Suprapubic skin (tissue), 4 donors: Measurements from ENCODE around the gene DMAC2. TPM values are rescaled to one million over a fixed set of nuclear protein-coding genes. Genes with fewer than 3 reads are reported as not detected.

ENCODE experiments used
- DNase-seq, 2 donors: peaks; one replicate each; pipeline ENCODE4 v3.0.0-alpha.2; 2019; ENCODE audit warnings: low spot score in 2 of 2
- H3K27ac ChIP-seq: fragments of 200-600 bp; sonication (generic); one replicate; pipeline ENCODE4 v1.5.1; 2019
- H3K27me3 ChIP-seq: fragments of 200-600 bp; sonication (generic); one replicate; pipeline ENCODE4 v1.5.1; 2019
- H3K36me3 ChIP-seq: fragments of 200-600 bp; sonication (generic); one replicate; pipeline ENCODE4 v1.5.1; 2019
- H3K4me1 ChIP-seq: fragments of 200-600 bp; sonication (generic); one replicate; pipeline ENCODE4 v1.5.1; 2019
- H3K4me3 ChIP-seq: fragments of 200-600 bp; sonication (generic); one replicate; pipeline ENCODE4 v1.5.1; 2019; ENCODE audit warnings: mild to moderate bottlenecking
- H3K9me3 ChIP-seq: fragments of 200-600 bp; sonication (generic); one replicate; pipeline ENCODE4 v1.5.1; 2019
- CTCF ChIP-seq, 2 donors: fragments of 200-600 bp in 1 of 2; fragments of 450-650 bp in 1 of 2; sonication (generic) in 1 of 2; IDR thresholded peaks; one replicate each; pipeline ENCODE4 v1.5.1; 2016 to 2019; ENCODE audit warnings: antibody characterized with exemption in 2 of 2, mild to moderate bottlenecking in 1 of 2, moderate library complexity in 1 of 2
- EP300 ChIP-seq: sonication (generic); formaldehyde crosslinking; IDR thresholded peaks from one replicate; pipeline ENCODE4 v1.6.1; 2017; ENCODE audit warnings: antibody characterized with exemption
- POLR2A ChIP-seq, 2 donors: fragments of 450-650 bp; IDR thresholded peaks; one replicate each; pipeline ENCODE4 v1.6.1; 2017; ENCODE audit warnings: antibody characterized with exemption in 2 of 2, mild to moderate bottlenecking in 2 of 2, moderate library complexity in 2 of 2
- POLR2AphosphoS5 ChIP-seq, 3 donors: sonication (generic); formaldehyde crosslinking; IDR thresholded peaks; one replicate each; pipeline ENCODE4 v1.6.1; 2017; ENCODE audit warnings: antibody characterized with exemption in 3 of 3
- WGBS: methylation state at CpG from one replicate; pipeline ENCODE4 v1.1.5; 2018; 5-methylcytosine and 5-hydroxymethylcytosine counted together
- total RNA-seq, 4 donors: library from RNA; depleted of rRNA; stranded (reverse); fragments of >200 nt; gene quantifications; one replicate each; pipeline ENCODE4 v1.1.0, GENCODE V29; 2016

DMAC2 gene
- total RNA-seq, 4 donors from 2014 or later = 26.1 to 36.4 (median 34.2) TPM

GRCh38 chr19:41456342-41456918, 16.7 kb upstream of the DMAC2 start:
- no peak overlapping the region for H3K27ac ChIP-seq
- no peaks in the 10 kb centered on the region for H3K36me3 ChIP-seq
- H3K27me3 ChIP-seq = peaks cover 24% of the 10 kb centered on the region
- WGBS = 19% methylated on average over 7 of the region's 7 CpGs
- DNase-seq = no peak
- TF ChIP-seq POLR2A (IDR thresholded peaks at IDR 0.05) = no peak
- no peak for TF ChIP-seq CTCF (IDR thresholded peaks at IDR 0.05)
- TF ChIP-seq EP300 = no peak
- no peak for TF ChIP-seq POLR2AphosphoS5 (IDR thresholded peaks at IDR 0.05)
- no peaks in the 10 kb centered on the region for H3K9me3 ChIP-seq
- H3K4me1 ChIP-seq = peaks cover 12% of the 10 kb centered on the region
- no peak overlapping the region for H3K4me3 ChIP-seq

- H3K27ac ChIP-seq = no peak overlapping the region
- DNase-seq = no peak
- H3K36me3 ChIP-seq = no peaks in the 10 kb centered on the region
- no peaks in the 10 kb centered on the region for H3K9me3 ChIP-seq
- H3K4me3 ChIP-seq = no peak overlapping the region
- 19% methylated on average over 2 of the region's 2 CpGs for WGBS
- H3K4me1 ChIP-seq = peaks cover 12% of the 10 kb centered on the region
- TF ChIP-seq POLR2A (IDR thresholded peaks at IDR 0.05) = no peak
- TF ChIP-seq POLR2AphosphoS5 (IDR thresholded peaks at IDR 0.05) = no peak
- H3K27me3 ChIP-seq = peaks cover 22% of the 10 kb centered on the region
Measured at GRCh38 chr19:41455936-41456335, 16.2 kb upstream of the DMAC2 start.

- Histone ChIP-seq H3K27me3 (peaks cover 7% of the 10 kb centered on the region), H3K27ac (no peak overlapping the region), H3K4me1 (peaks cover 20% of the 10 kb centered on the region), H3K36me3 (no peaks in the 10 kb centered on the region), H3K9me3 (no peaks in the 10 kb centered on the region), H3K4me3 (no peak overlapping the region)
- WGBS = 70% methylated on average over 6 of the region's 6 CpGs
- no peak for DNase-seq
- no peak for TF ChIP-seq EP300
- no peak for TF ChIP-seq POLR2A (IDR thresholded peaks at IDR 0.05)
- no peak for TF ChIP-seq POLR2AphosphoS5 (IDR thresholded peaks at IDR 0.05)
- no peak for TF ChIP-seq CTCF (IDR thresholded peaks at IDR 0.05)
Measured at GRCh38 chr19:41452584-41453275, 13.0 kb upstream of the DMAC2 start.

- 59% methylated on average over 3 of the region's 3 CpGs for WGBS
- peaks cover 23% of the 10 kb centered on the region for H3K27me3 ChIP-seq
- H3K4me1 ChIP-seq = peaks cover 8% of the 10 kb centered on the region
- TF ChIP-seq POLR2AphosphoS5 (IDR thresholded peaks at IDR 0.05) = no peak
- TF ChIP-seq CTCF (IDR thresholded peaks at IDR 0.05) = no peak
- TF ChIP-seq POLR2A (IDR thresholded peaks at IDR 0.05) = no peak
- no peak for TF ChIP-seq EP300
- DNase-seq = no peak
- no peaks in the 10 kb centered on the region for H3K36me3 ChIP-seq
- H3K27ac ChIP-seq = no peak overlapping the region
- no peak overlapping the region for H3K4me3 ChIP-seq
- H3K9me3 ChIP-seq = no peaks in the 10 kb centered on the region
Measured at GRCh38 chr19:41449865-41450178, 10.1 kb upstream of the DMAC2 start.

- Histone ChIP-seq H3K9me3 (no peaks in the 10 kb centered on the region), H3K4me3 (peak overlapping the region; percentile 29), H3K27ac (no peak overlapping the region), H3K36me3 (no peaks in the 10 kb centered on the region), H3K4me1 (peaks cover 8% of the 10 kb centered on the region), H3K27me3 (peaks cover 23% of the 10 kb centered on the region)
- WGBS = 4% methylated on average over 22 of the region's 22 CpGs
- TF ChIP-seq EP300 (no peak), CTCF (IDR thresholded peaks at IDR 0.05) (peak; percentile 86 to 97)
- DNase-seq = peak in 1 of 2 donors; percentile 82
Measured at GRCh38 chr19:41449079-41449864, 9.6 kb upstream of the DMAC2 start.
